ENCODE data around the gene MIEF1.
A peak's percentile ranks its signal among the peaks of the same experiment; 100 is the strongest.

The MIEF1 gene

GRCh38 chr22:39556970-39557841, 55.1 kb downstream of the MIEF1 start:
- no peak overlapping the region for H3K4me3 ChIP-seq (ENCODE audit: low read depth, low read length)
- in situ Hi-C loops (cut with HindIII; ENCODE audit: low sequenced_read_pairs): loop anchor here (25.0 kb wide), 1 partner anchor 455 kb away; no protein-coding TSS in a partner anchor
- no peak for DNase-seq (ENCODE audit: low read depth)
- no peak for TF ChIP-seq CTCF (IDR thresholded peaks at IDR 0.05; ENCODE audit: low read depth, low read length, missing control alignments)

- TF ChIP-seq CTCF (IDR thresholded peaks at IDR 0.05; ENCODE audit: low read depth, low read length, missing control alignments): no peak
- in situ Hi-C loops (cut with HindIII; ENCODE audit: low sequenced_read_pairs): loop anchor here (25.0 kb wide), 1 partner anchor 454 kb away; no protein-coding TSS in a partner anchor
- no peak overlapping the region for H3K4me3 ChIP-seq (ENCODE audit: low read depth, low read length)
- DNase-seq (ENCODE audit: low read depth): no peak
Measured at GRCh38 chr22:39558254-39558727, 56.2 kb downstream of the MIEF1 start.

DNA sequence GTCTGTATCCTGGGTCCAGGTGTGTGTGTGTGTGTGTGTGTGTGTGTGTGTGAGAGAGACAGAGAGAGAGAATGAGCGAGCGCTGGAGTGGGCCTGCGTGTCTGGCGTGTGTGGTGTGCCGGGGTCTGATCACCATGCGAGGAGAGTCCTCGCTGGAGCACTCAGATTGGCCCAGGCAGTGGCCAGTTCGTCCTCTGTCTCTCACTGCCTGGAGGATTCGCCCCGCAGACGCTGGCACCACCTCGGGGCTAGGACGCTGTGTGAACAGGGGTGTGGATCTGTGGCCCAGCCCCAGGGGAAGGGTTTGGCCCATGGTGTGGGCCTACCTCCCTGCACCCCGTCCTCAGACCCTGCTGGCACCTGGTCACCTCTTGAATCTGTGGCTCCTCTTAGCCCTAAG, 56.9 kb downstream of the MIEF1 start:
- DNase-seq (ENCODE audit: low read depth): no peak

DNA sequence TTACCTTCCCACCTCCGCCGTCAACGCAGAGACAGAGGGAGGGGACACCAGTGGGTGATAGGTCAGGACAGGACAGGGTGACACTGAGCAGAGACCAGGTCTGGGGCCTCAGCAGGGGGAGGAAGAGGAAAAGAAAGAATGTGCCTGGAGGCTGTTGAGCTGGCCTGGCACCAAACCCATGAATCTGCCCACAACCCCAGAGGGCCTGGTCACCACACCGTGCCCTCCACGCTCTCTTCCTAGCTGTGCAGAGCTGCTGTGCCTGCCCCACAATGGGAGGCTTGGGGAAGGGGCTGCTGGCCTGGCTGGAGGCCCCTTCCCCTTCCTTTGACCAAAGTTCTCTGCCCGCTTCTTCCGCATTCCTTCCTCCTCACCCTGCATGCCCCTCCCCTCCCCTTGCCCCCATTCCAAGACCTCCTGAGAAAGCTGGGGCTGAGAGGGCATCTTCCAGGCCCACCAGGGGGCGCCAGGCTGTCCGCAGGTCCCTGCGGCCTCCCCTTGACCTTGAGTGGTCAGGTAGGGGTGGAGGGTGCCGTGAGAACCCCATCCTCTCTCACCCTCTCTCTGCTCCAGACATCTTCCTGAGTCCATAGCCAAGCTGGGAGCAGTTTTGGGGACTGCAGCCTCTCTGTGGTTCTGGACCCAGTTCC, 57.5 kb downstream of the MIEF1 start:
- in situ Hi-C loops (cut with HindIII; ENCODE audit: low sequenced_read_pairs): loop anchor here (25.0 kb wide), 1 partner anchor 453 kb away; no protein-coding TSS in a partner anchor
- TF ChIP-seq CTCF (IDR thresholded peaks at IDR 0.05; ENCODE audit: low read depth, low read length, missing control alignments): peak; percentile 45
- DNase-seq (ENCODE audit: low read depth): no peak
- no peak overlapping the region for H3K4me3 ChIP-seq (ENCODE audit: low read depth, low read length)

More for the DNA sequence above, 56.9 kb downstream of the MIEF1 start:
- no peak overlapping the region for H3K4me3 ChIP-seq (ENCODE audit: low read depth, low read length)
- TF ChIP-seq CTCF (IDR thresholded peaks at IDR 0.05; ENCODE audit: low read depth, low read length, missing control alignments): no peak
- in situ Hi-C loops (cut with HindIII; ENCODE audit: low sequenced_read_pairs): loop anchor here (25.0 kb wide), 1 partner anchor 453 kb away; no protein-coding TSS in a partner anchor

GRCh38 chr22:39560127-39560526, 58.0 kb downstream of the MIEF1 start:
- in situ Hi-C loops (cut with HindIII; ENCODE audit: low sequenced_read_pairs): loop anchor here (25.0 kb wide), 1 partner anchor 452 kb away; no protein-coding TSS in a partner anchor
- TF ChIP-seq CTCF (IDR thresholded peaks at IDR 0.05; ENCODE audit: low read depth, low read length, missing control alignments): no peak
- no peak for DNase-seq (ENCODE audit: low read depth)
- H3K4me3 ChIP-seq (ENCODE audit: low read depth, low read length): no peak overlapping the region

DNA sequence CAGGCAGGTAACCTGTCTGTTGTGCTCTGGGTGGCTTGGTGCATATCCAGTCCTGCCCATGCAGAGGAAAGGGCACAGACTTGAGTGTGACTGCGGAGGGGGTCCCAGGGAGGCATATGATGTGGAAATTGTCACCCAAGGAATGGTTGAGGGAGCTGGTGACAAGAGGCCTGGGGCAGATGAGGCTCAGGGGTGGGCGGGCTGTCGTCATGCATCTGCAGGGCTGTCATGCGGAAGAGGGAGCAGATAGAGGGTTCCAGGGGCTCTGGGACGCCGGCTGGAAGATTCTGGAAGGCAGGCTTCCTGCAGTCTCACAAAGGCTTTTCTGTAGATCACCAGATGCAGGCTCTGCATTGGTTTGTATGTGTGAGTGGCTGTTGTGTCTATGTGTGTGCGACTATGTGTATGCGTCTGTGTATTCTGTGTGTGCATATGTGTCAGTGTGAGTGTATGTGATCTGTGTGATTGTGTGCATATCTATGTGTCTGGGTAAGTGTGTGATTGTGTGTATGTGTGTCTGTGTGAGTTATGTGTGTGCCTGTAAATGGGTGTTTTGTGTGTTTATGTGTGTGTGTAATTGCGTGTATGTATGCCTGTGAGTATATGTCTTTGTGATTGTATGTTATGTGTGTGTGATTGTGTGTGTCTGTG, 60.9 kb downstream of the MIEF1 start:
- in situ Hi-C loops (cut with HindIII; ENCODE audit: low sequenced_read_pairs): loop anchor here (25.0 kb wide), 1 partner anchor 449 kb away; no protein-coding TSS in a partner anchor
- no peak overlapping the region for H3K4me3 ChIP-seq (ENCODE audit: low read depth, low read length)
- DNase-seq (ENCODE audit: low read depth): no peak
- no peak for TF ChIP-seq CTCF (IDR thresholded peaks at IDR 0.05; ENCODE audit: low read depth, low read length, missing control alignments)

All from astrocyte of the cerebellum (primary cell).